ENCODE results near the gene APBA3.

APBA3 gene

DNA sequence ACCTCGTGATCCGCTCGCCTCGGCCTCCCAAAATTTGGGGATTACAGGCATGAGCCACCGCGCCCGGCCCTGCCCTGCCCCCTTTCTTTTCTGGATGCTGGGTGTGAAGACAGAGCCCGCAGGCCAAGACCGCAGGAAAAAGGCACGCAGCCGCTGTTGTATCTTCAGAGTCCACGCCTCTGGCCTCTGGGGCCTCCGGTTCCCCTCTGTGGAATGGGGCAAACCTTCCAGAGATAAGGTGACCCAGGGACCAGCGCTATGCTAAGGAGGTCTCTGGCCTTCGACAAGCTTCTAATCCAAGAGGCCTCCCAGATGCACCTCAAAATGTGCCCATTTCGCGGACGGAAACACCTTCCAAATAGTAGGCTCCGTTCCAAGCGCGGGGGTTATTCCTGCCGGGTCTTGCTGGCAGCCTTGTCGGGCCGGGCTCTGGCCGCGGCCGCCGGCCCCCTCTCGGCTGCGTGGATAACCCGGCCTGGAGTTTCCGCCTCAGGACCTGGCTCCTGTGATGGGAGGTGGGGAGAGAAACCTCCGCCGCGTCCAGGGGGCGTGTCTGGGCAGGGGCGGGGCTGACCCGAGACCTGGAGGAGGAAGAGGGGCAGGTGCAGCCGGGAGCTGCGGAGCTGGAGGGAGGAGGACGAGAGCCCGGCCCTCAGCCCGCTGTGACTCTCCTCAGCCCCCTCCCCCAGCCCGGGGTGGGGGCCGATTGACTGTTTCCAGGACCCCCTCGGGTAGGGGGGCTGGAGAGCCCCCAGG is 40.2 kb downstream of the APBA3 start (continued):
- TF ChIP-seq, protein P1, sequence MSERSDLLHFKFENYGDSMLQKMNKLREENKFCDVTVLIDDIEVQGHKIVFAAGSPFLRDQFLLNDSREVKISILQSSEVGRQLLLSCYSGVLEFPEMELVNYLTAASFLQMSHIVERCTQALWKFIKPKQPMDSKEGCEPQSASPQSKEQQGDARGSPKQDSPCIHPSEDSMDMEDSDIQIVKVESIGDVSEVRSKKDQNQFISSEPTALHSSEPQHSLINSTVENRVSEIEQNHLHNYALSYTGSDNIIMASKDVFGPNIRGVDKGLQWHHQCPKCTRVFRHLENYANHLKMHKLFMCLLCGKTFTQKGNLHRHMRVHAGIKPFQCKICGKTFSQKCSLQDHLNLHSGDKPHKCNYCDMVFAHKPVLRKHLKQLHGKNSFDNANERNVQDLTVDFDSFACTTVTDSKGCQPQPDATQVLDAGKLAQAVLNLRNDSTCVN (tag by site-specific recombination; optimal IDR thresholded peaks at IDR 0.05), result peak; percentile 38
- no peak for TF ChIP-seq ZNF791 (tag by site-specific recombination; IDR thresholded peaks at IDR 0.05)
- peak; percentile 24; the same call in 1 of the 2 replicates for TF ChIP-seq ZFP3 (tag by site-specific recombination; IDR thresholded peaks at IDR 0.05; ENCODE audit: low read depth)
- TF ChIP-seq ZNF664 (tag by site-specific recombination; IDR thresholded peaks at IDR 0.05), result no peak
- TF ChIP-seq BCL11A (tag by site-specific recombination; IDR thresholded peaks at IDR 0.05; ENCODE audit: low read depth), result peak; percentile 47; the same call in 1 of the 2 replicates
- TF ChIP-seq ZEB2 (tag by site-specific recombination; IDR thresholded peaks at IDR 0.05), result peak; percentile 33; the same call in 1 of the 2 replicates
- TF ChIP-seq ZNF2 (tag by site-specific recombination; IDR thresholded peaks at IDR 0.05), result no peak; the same call in 1 of the 2 replicates
- TF ChIP-seq FEZF1 (tag by site-specific recombination; IDR thresholded peaks at IDR 0.05), result no peak
- TF ChIP-seq ZBTB8A (tag by site-specific recombination; IDR thresholded peaks at IDR 0.05), result peak; percentile 57
- TF ChIP-seq ZBTB49 (tag by site-specific recombination; IDR thresholded peaks at IDR 0.05; ENCODE audit: low read depth), result no peak
- TF ChIP-seq ZNF660 (tag by site-specific recombination; IDR thresholded peaks at IDR 0.05), result peak; percentile 91
- peak; percentile 70 for TF ChIP-seq ZNF629 (tag by site-specific recombination; IDR thresholded peaks at IDR 0.05)
- peak; percentile 69 for TF ChIP-seq EGR2 (tag by site-specific recombination; IDR thresholded peaks at IDR 0.05; ENCODE audit: low read depth)
- TF ChIP-seq ZNF341 (tag by site-specific recombination; IDR thresholded peaks at IDR 0.05; ENCODE audit: low read depth), result no peak
- TF ChIP-seq ZNF670 (tag by site-specific recombination; IDR thresholded peaks at IDR 0.05; ENCODE audit: low read depth), result no peak
- TF ChIP-seq ZIC2 (tag by site-specific recombination; IDR thresholded peaks at IDR 0.05), result peak; percentile 12; the same call in 1 of the 2 replicates
- TF ChIP-seq ZBTB21 (tag by site-specific recombination; IDR thresholded peaks at IDR 0.05), result no peak
- peak; percentile 80 for TF ChIP-seq KLF7 (tag by site-specific recombination; IDR thresholded peaks at IDR 0.05; ENCODE audit: borderline replicate concordance)
- TF ChIP-seq ZNF830 (tag by site-specific recombination; IDR thresholded peaks at IDR 0.05; ENCODE audit: low read depth), result no peak
- 0 out of 2 replicates have a peak, but pooled peaks have one; percentile 15 for TF ChIP-seq ZNF768 (tag by site-specific recombination; IDR thresholded peaks at IDR 0.05)
- no peak for TF ChIP-seq ZNF37A (tag by site-specific recombination; IDR thresholded peaks at IDR 0.05)
- TF ChIP-seq TRIM28 (IDR thresholded peaks at IDR 0.05; ENCODE audit: borderline replicate concordance, low read length), result no peak
- TF ChIP-seq, protein P2, sequence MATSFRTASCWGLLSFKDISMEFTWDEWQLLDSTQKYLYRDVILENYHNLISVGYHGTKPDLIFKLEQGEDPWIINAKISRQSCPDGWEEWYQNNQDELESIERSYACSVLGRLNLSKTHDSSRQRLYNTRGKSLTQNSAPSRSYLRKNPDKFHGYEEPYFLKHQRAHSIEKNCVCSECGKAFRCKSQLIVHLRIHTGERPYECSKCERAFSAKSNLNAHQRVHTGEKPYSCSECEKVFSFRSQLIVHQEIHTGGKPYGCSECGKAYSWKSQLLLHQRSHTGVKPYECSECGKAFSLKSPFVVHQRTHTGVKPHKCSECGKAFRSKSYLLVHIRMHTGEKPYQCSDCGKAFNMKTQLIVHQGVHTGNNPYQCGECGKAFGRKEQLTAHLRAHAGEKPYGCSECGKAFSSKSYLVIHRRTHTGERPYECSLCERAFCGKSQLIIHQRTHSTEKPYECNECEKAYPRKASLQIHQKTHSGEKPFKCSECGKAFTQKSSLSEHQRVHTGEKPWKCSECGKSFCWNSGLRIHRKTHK (tag by site-specific recombination; IDR thresholded peaks at IDR 0.05), result no peak
- no peak for TF ChIP-seq ZNF174 (tag by site-specific recombination; IDR thresholded peaks at IDR 0.05)
- TF ChIP-seq, protein P3, sequence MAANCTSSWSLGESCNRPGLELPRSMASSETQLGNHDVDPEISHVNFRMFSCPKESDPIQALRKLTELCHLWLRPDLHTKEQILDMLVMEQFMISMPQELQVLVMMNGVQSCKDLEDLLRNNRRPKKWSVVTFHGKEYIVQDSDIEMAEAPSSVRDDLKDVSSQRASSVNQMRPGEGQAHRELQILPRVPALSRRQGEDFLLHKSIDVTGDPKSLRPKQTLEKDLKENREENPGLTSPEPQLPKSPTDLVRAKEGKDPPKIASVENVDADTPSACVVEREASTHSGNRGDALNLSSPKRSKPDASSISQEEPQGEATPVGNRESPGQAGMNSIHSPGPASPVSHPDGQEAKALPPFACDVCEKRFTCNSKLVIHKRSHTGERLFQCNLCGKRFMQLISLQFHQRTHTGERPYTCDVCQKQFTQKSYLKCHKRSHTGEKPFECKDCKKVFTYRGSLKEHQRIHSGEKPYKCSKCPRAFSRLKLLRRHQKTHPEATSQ (tag by site-specific recombination; IDR thresholded peaks at IDR 0.05), result no peak; the same call in none of the 2 replicates
- TF ChIP-seq SP3 (tag by site-specific recombination; IDR thresholded peaks at IDR 0.05), result peak; percentile 94
- TF ChIP-seq RBAK (tag by site-specific recombination; IDR thresholded peaks at IDR 0.05), result no peak
- TF ChIP-seq ZNF48 (tag by site-specific recombination; IDR thresholded peaks at IDR 0.05), result no peak
- TF ChIP-seq, protein P4, sequence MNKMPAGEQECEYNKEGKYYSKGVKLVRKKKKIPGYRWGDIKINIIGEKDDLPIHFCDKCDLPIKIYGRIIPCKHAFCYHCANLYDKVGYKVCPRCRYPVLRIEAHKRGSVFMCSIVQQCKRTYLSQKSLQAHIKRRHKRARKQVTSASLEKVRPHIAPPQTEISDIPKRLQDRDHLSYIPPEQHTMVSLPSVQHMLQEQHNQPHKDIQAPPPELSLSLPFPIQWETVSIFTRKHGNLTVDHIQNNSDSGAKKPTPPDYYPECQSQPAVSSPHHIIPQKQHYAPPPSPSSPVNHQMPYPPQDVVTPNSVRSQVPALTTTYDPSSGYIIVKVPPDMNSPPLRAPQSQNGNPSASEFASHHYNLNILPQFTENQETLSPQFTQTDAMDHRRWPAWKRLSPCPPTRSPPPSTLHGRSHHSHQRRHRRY (tag by site-specific recombination; IDR thresholded peaks at IDR 0.05), result no peak
- TF ChIP-seq, protein P5, sequence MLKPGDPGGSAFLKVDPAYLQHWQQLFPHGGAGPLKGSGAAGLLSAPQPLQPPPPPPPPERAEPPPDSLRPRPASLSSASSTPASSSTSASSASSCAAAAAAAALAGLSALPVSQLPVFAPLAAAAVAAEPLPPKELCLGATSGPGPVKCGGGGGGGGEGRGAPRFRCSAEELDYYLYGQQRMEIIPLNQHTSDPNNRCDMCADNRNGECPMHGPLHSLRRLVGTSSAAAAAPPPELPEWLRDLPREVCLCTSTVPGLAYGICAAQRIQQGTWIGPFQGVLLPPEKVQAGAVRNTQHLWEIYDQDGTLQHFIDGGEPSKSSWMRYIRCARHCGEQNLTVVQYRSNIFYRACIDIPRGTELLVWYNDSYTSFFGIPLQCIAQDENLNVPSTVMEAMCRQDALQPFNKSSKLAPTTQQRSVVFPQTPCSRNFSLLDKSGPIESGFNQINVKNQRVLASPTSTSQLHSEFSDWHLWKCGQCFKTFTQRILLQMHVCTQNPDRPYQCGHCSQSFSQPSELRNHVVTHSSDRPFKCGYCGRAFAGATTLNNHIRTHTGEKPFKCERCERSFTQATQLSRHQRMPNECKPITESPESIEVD (tag by site-specific recombination; IDR thresholded peaks at IDR 0.05), result no peak

Measured in HEK293 (cell line).